ENCODE results near the gene OR2F2. TPM values are rescaled to one million over a fixed set of nuclear protein-coding genes. Genes with fewer than 3 reads are reported as not detected.

Gene OR2F2
- total RNA-seq, 2 donors from 2014 or later, result not detected

DNA sequence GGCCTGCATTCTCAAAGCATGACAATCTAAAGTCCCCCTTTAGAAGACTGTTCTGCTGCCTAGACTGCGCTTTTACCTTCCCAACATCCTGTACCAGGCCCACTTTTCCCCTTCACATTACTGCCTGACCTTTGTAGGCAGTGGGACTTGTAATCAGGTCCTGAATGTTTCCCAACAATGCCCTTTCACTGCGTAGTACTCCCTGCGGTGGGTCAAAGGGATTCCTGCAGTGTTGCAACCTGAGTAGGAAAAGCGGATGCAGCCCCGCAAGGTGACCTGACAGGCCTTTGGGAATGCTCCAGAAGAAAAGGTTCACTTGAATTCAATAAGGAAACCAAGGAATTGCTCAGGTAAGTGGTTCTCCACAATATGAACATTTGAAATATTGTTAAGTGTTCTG is 28.1 kb upstream of the OR2F2 start:
- Histone ChIP-seq H3K9me3 (no peaks in the 10 kb centered on the region), H3K27me3 (no peaks in the 10 kb centered on the region), H3K36me3 (no peaks in the 10 kb centered on the region), H3K27ac (no peak overlapping the region), H3K4me3 (no peak overlapping the region), H3K4me1 (peaks cover 0 to 16% of the 10 kb centered on the region in 2 donors)
- no peak for DNase-seq (ENCODE audit: low spot score)
- TF ChIP-seq, protein P1, sequence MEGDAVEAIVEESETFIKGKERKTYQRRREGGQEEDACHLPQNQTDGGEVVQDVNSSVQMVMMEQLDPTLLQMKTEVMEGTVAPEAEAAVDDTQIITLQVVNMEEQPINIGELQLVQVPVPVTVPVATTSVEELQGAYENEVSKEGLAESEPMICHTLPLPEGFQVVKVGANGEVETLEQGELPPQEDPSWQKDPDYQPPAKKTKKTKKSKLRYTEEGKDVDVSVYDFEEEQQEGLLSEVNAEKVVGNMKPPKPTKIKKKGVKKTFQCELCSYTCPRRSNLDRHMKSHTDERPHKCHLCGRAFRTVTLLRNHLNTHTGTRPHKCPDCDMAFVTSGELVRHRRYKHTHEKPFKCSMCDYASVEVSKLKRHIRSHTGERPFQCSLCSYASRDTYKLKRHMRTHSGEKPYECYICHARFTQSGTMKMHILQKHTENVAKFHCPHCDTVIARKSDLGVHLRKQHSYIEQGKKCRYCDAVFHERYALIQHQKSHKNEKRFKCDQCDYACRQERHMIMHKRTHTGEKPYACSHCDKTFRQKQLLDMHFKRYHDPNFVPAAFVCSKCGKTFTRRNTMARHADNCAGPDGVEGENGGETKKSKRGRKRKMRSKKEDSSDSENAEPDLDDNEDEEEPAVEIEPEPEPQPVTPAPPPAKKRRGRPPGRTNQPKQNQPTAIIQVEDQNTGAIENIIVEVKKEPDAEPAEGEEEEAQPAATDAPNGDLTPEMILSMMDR (IDR thresholded peaks at IDR 0.05), result no peak

DNA sequence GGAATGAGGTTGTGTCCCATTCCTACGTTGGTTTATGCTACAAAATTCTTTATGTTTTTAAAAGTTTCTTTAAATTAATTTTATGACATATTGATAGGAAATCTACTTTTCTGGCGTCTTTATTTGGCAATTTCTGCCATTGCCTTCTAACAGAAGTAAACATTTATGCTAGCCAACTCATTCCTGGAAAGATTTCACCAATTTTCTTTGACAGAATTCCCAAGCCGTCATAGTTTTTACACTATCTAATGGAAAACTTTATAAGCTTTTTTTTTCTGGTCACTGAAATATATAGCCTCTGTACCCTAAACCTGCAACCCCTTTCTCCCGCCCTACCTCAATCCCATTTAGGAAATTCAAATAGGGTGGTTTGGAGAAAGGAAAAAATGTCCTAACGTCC is 26.9 kb upstream of the OR2F2 start:
- H3K27ac ChIP-seq, result no peak overlapping the region
- no peak for DNase-seq (ENCODE audit: low spot score)
- TF ChIP-seq, protein P1 (IDR thresholded peaks at IDR 0.05), result no peak

DNA sequence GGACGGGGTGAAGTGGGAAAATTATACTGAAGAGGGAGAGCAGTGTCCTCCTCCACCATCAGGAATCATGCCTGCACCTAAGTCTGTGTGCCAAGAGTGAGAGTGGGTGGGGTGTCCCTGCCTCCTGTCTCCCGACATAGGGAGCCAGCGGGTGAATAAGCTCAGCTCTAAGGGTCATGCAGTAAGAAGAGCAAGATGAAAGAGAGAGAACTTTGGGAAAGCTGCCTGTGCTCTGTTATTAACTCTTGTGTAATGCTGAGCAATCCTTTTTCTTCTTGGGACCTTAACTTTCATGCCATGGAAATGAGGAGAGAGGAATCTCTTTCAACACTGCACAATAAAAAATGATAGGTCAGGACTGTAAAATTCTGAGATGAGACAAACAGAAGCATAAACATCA is 25.2 kb upstream of the OR2F2 start:
- no peak for DNase-seq (ENCODE audit: low spot score)
- no peaks in the 10 kb centered on the region for H3K9me3 ChIP-seq
- no peaks in the 10 kb centered on the region for H3K27me3 ChIP-seq
- no peak overlapping the region for H3K4me3 ChIP-seq
- no peak overlapping the region for H3K27ac ChIP-seq
- H3K36me3 ChIP-seq, result no peaks in the 10 kb centered on the region
- peaks cover 0 to 10% of the 10 kb centered on the region in 2 donors for H3K4me1 ChIP-seq
- TF ChIP-seq, protein P1 (IDR thresholded peaks at IDR 0.05), result no peak

More for the DNA sequence above, 26.9 kb upstream of the OR2F2 start:
- Histone ChIP-seq H3K4me3 (no peak overlapping the region), H3K4me1 (peaks cover 0 to 10% of the 10 kb centered on the region in 2 donors), H3K36me3 (no peaks in the 10 kb centered on the region), H3K9me3 (no peaks in the 10 kb centered on the region), H3K27me3 (no peaks in the 10 kb centered on the region)

DNA sequence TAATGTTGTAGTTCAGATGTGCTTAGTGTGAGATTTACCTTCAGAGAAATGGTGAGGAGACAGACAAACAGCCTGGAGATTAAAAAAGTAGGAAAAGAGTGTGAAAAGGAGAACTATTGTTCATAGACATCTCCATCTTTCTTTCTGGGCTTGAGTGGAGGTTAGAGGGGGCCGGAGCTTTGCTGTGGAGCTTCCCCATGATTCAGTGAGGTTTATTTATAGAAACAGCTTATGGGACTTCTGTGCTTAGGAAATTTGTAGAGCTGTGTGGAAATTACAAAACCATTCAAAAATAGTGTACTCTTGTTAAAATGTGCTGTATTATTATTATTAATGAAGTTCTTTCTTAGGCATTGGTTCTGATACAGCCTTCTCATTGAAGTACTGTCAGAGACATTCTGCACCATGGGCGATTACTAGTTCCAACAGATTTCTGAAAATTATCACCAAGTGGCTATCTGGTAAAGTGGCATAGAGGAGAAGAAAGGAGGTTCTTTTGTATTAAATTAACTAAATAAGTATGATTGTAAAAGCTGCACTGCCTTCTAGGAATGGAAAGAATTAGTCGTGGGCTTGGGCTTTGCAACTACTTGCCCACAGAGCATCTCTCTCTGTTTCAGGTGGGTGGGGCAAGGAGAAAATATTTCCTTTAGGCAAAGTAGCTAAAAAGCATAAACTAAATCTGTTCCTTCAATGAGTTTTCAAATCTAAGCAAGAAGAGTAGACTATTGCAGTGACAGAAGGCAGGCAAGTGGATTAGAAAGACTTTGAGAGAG is 24.4 kb upstream of the OR2F2 start:
- Histone ChIP-seq H3K9me3 (no peaks in the 10 kb centered on the region), H3K27ac (no peak overlapping the region), H3K4me3 (no peak overlapping the region), H3K4me1 (peaks cover 0 to 3% of the 10 kb centered on the region in 2 donors), H3K27me3 (no peaks in the 10 kb centered on the region), H3K36me3 (no peaks in the 10 kb centered on the region)
- no peak for DNase-seq (ENCODE audit: low spot score)
- TF ChIP-seq, protein P1 (IDR thresholded peaks at IDR 0.05), result no peak

DNA sequence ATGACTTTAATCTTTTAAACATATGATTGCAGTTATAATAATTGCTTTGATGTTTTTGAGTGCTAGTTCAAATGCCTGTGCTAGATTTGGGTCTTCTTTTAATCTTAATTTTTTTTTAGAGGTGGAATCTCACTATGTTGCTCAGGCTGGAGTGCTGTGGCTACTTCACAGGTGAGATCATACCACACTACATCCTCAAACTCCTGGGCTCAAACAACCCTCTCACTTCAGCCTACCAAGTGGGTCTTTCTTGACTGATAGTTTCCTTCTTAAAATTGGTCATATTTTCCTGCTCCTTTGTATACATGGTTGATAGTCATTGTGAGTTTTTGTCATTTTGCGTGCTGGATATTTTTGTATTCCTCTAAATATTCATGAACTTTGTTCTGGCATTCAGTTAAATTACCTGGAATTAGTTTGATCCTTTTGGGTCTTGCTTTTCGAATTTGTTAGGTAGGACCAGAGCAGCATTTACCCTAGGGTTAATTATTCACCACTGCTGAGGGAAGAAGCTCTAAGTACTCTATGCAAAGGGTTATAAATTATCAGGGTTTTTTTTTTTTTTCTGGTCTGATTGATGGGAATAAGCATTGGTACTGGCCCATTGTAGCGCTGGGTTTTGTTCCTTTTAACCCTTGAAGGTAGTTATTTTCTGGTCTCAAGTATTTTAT is 21.0 kb upstream of the OR2F2 start:
- H3K4me3 ChIP-seq, result no peak overlapping the region
- H3K36me3 ChIP-seq, result no peaks in the 10 kb centered on the region
- no peak overlapping the region for H3K27ac ChIP-seq
- H3K27me3 ChIP-seq, result no peaks in the 10 kb centered on the region
- H3K9me3 ChIP-seq, result no peaks in the 10 kb centered on the region
- no peaks in the 10 kb centered on the region for H3K4me1 ChIP-seq
- TF ChIP-seq, protein P1 (IDR thresholded peaks at IDR 0.05), result no peak
- no peak for DNase-seq (ENCODE audit: low spot score)
